Suprapubic skin (tissue), 4 donors: Measurements from ENCODE around the gene STEAP1B. TPM values are rescaled to one million over a fixed set of nuclear protein-coding genes. Genes with fewer than 3 reads are reported as not detected.

Experiments
- DNase-seq, 2 donors: peaks; one replicate each; pipeline ENCODE4 v3.0.0-alpha.2; 2019; ENCODE audit warnings: low spot score in 2 of 2
- H3K27ac ChIP-seq: fragments of 200-600 bp; sonication (generic); one replicate; pipeline ENCODE4 v1.5.1; 2019
- H3K27me3 ChIP-seq: fragments of 200-600 bp; sonication (generic); one replicate; pipeline ENCODE4 v1.5.1; 2019
- H3K36me3 ChIP-seq: fragments of 200-600 bp; sonication (generic); one replicate; pipeline ENCODE4 v1.5.1; 2019
- H3K4me1 ChIP-seq: fragments of 200-600 bp; sonication (generic); one replicate; pipeline ENCODE4 v1.5.1; 2019
- H3K4me3 ChIP-seq: fragments of 200-600 bp; sonication (generic); one replicate; pipeline ENCODE4 v1.5.1; 2019; ENCODE audit warnings: mild to moderate bottlenecking
- H3K9me3 ChIP-seq: fragments of 200-600 bp; sonication (generic); one replicate; pipeline ENCODE4 v1.5.1; 2019
- EP300 ChIP-seq: sonication (generic); formaldehyde crosslinking; IDR thresholded peaks from one replicate; pipeline ENCODE4 v1.6.1; 2017; ENCODE audit warnings: antibody characterized with exemption
- POLR2A ChIP-seq, 2 donors: fragments of 450-650 bp; IDR thresholded peaks; one replicate each; pipeline ENCODE4 v1.6.1; 2017; ENCODE audit warnings: antibody characterized with exemption in 2 of 2, mild to moderate bottlenecking in 2 of 2, moderate library complexity in 2 of 2
- POLR2AphosphoS5 ChIP-seq, 3 donors: sonication (generic); formaldehyde crosslinking; IDR thresholded peaks; one replicate each; pipeline ENCODE4 v1.6.1; 2017; ENCODE audit warnings: antibody characterized with exemption in 3 of 3
- WGBS: methylation state at CpG from one replicate; pipeline ENCODE4 v1.1.5; 2018; 5-methylcytosine and 5-hydroxymethylcytosine counted together
- total RNA-seq, 4 donors: library from RNA; depleted of rRNA; stranded (reverse); fragments of >200 nt; gene quantifications; one replicate each; pipeline ENCODE4 v1.1.0, GENCODE V29; 2016
- TF ChIP-seq, protein P1 (sequence below), 2 donors: fragments of 200-600 bp in 1 of 2; fragments of 450-650 bp in 1 of 2; sonication (generic) in 1 of 2; IDR thresholded peaks; one replicate each; pipeline ENCODE4 v1.5.1; 2016 to 2019; ENCODE audit warnings: antibody characterized with exemption in 2 of 2, mild to moderate bottlenecking in 1 of 2, moderate library complexity in 1 of 2

STEAP1B gene
- total RNA-seq, 4 donors from 2014 or later: 0.64 TPM; not detected in 3

- no peak for TF ChIP-seq POLR2A (IDR thresholded peaks at IDR 0.05)
- no peak for TF ChIP-seq POLR2AphosphoS5 (IDR thresholded peaks at IDR 0.05)
- TF ChIP-seq, protein P1, sequence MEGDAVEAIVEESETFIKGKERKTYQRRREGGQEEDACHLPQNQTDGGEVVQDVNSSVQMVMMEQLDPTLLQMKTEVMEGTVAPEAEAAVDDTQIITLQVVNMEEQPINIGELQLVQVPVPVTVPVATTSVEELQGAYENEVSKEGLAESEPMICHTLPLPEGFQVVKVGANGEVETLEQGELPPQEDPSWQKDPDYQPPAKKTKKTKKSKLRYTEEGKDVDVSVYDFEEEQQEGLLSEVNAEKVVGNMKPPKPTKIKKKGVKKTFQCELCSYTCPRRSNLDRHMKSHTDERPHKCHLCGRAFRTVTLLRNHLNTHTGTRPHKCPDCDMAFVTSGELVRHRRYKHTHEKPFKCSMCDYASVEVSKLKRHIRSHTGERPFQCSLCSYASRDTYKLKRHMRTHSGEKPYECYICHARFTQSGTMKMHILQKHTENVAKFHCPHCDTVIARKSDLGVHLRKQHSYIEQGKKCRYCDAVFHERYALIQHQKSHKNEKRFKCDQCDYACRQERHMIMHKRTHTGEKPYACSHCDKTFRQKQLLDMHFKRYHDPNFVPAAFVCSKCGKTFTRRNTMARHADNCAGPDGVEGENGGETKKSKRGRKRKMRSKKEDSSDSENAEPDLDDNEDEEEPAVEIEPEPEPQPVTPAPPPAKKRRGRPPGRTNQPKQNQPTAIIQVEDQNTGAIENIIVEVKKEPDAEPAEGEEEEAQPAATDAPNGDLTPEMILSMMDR (IDR thresholded peaks at IDR 0.05): no peak
- no peak for TF ChIP-seq EP300
- Histone ChIP-seq H3K27me3 (no peaks in the 10 kb centered on the region), H3K9me3 (no peaks in the 10 kb centered on the region), H3K4me3 (no peak overlapping the region), H3K27ac (no peak overlapping the region), H3K4me1 (no peaks in the 10 kb centered on the region), H3K36me3 (no peaks in the 10 kb centered on the region)
- DNase-seq: no peak
Measured at GRCh38 chr7:22399091-22399490, 100.9 kb downstream of the STEAP1B start.

DNA sequence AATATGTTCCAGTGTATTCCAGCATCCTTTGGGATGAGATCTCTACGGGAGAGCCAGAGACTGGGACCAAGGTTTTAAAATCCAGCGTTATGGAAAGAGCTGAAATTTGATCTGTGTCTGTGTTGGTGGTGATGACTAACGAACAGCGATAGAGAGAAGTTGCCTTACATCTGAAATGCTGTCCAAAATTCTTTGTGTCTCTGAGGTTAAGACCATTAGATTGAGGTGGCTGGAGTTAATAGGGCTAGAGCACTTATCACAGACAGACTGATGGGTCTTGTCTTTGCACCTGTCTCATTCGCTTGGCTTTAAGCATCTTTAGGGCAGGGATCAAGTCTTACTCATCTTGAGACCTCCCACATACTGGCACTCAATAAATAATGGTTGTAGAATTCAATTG lies 102.0 kb downstream of the STEAP1B start:
- Histone ChIP-seq H3K27me3 (no peaks in the 10 kb centered on the region), H3K27ac (no peak overlapping the region), H3K36me3 (no peaks in the 10 kb centered on the region), H3K4me1 (no peaks in the 10 kb centered on the region), H3K4me3 (no peak overlapping the region), H3K9me3 (no peaks in the 10 kb centered on the region)
- 63% methylated on average over 5 of the region's 5 CpGs for WGBS
- TF ChIP-seq, protein P1 (IDR thresholded peaks at IDR 0.05): no peak
- TF ChIP-seq EP300 (no peak), POLR2AphosphoS5 (IDR thresholded peaks at IDR 0.05) (no peak), POLR2A (IDR thresholded peaks at IDR 0.05) (no peak)
- no peak for DNase-seq

DNA sequence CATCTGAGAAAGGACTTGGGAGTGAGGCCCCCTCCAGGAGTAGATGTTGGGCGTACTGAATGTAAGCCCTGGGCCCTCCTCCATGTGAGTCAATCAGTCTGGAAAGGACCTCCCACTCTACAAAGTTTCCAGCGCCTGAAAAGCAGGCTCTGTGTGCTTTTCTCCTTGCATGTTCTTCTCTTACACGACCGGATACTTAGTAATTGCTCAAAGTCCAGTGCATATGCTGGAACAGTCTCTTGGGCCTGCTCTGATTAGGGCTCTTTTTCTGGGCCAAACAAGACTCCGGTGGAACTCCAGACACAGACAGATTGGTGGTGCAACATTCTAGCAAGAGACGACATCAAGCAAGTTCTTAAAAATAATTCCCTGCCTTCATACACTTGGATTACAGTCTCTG lies 104.8 kb downstream of the STEAP1B start:
- H3K36me3 ChIP-seq: no peaks in the 10 kb centered on the region
- no peaks in the 10 kb centered on the region for H3K27me3 ChIP-seq
- no peaks in the 10 kb centered on the region for H3K4me1 ChIP-seq
- no peak overlapping the region for H3K4me3 ChIP-seq
- no peak overlapping the region for H3K27ac ChIP-seq
- whole genome bisulfite sequencing: 89% methylated on average over 5 of the region's 6 CpGs
- no peaks in the 10 kb centered on the region for H3K9me3 ChIP-seq
- TF ChIP-seq EP300 (no peak), POLR2A (IDR thresholded peaks at IDR 0.05) (no peak), POLR2AphosphoS5 (IDR thresholded peaks at IDR 0.05) (no peak)
- TF ChIP-seq, protein P1 (IDR thresholded peaks at IDR 0.05): no peak
- DNase-seq: no peak

DNA sequence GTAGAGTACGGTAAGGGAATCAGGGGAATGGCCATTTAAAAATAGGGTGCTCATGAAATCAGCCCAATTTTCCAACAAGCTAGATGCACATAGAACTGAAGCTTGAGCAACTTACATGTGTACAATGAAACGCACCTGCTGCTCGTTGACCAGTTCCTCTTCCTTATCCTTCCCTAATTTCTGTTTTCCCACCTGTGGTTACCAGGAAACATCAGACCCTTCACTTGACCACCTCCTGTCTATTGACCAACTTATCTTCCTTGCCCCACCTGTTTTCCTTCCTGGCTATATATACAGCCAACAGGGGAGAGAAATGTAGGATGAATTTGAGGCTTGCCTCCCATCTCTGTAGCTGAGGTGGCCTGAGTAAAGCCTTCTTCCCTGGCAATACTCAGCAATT lies 105.2 kb downstream of the STEAP1B start:
- TF ChIP-seq POLR2AphosphoS5 (IDR thresholded peaks at IDR 0.05) (no peak), POLR2A (IDR thresholded peaks at IDR 0.05) (no peak), EP300 (no peak)
- TF ChIP-seq, protein P1 (IDR thresholded peaks at IDR 0.05): no peak
- no peak overlapping the region for H3K27ac ChIP-seq
- H3K9me3 ChIP-seq: no peaks in the 10 kb centered on the region
- H3K27me3 ChIP-seq: no peaks in the 10 kb centered on the region
- DNase-seq: no peak
- 87% methylated on average over 3 of the region's 3 CpGs for WGBS
- no peaks in the 10 kb centered on the region for H3K4me1 ChIP-seq
- no peaks in the 10 kb centered on the region for H3K36me3 ChIP-seq
- no peak overlapping the region for H3K4me3 ChIP-seq

- Histone ChIP-seq H3K4me1 (no peaks in the 10 kb centered on the region), H3K36me3 (no peaks in the 10 kb centered on the region), H3K9me3 (no peaks in the 10 kb centered on the region), H3K4me3 (no peak overlapping the region), H3K27me3 (no peaks in the 10 kb centered on the region), H3K27ac (no peak overlapping the region)
- 61% methylated on average over 13 of the region's 13 CpGs for WGBS
- TF ChIP-seq POLR2A (IDR thresholded peaks at IDR 0.05): no peak
- TF ChIP-seq EP300: no peak
- TF ChIP-seq POLR2AphosphoS5 (IDR thresholded peaks at IDR 0.05): no peak
- TF ChIP-seq, protein P1 (IDR thresholded peaks at IDR 0.05): no peak
- DNase-seq: no peak
Measured at GRCh38 chr7:22393913-22394729, 105.9 kb downstream of the STEAP1B start.
